KMS-11 (cell line): ENCODE data around the gene PIGZ.

Source experiments
- H2AFZ ChIP-seq: fragments of 200-600 bp; sonication (generic); 2 replicates; pipeline ENCODE4 v1.6.1; 2016; ENCODE audit warnings: antibody characterized with exemption, mixed run types, low read depth
- H3K27ac ChIP-seq: fragments of 200-600 bp; sonication (generic); 2 replicates; pipeline ENCODE4 v1.6.1; 2016; ENCODE audit warnings: mild to moderate bottlenecking, mixed run types
- H3K27me3 ChIP-seq: fragments of 200-600 bp; sonication (generic); 2 replicates; pipeline ENCODE4 v1.6.1; 2017; ENCODE audit warnings: mild to moderate bottlenecking, low read depth, mixed run types, moderate library complexity; ENCODE audit not compliant: insufficient read depth
- H3K36me3 ChIP-seq: fragments of 200-600 bp; sonication (generic); 2 replicates; pipeline ENCODE4 v1.6.1; 2017; ENCODE audit warnings: mild to moderate bottlenecking, mixed run types; ENCODE audit not compliant: insufficient read depth
- H3K4me1 ChIP-seq: fragments of 200-600 bp; sonication (generic); 2 replicates; pipeline ENCODE4 v1.6.1; 2016; ENCODE audit warnings: mild to moderate bottlenecking, low read depth, mixed run types; ENCODE audit not compliant: poor library complexity, severe bottlenecking
- H3K4me2 ChIP-seq: fragments of 200-600 bp; sonication (generic); 2 replicates; pipeline ENCODE4 v1.7.0; 2016; ENCODE audit warnings: mild to moderate bottlenecking, mixed run types
- H3K4me3 ChIP-seq: fragments of 200-600 bp; sonication (generic); IDR thresholded peaks from 2 replicates; pipeline ENCODE4 v1.6.1; 2017; ENCODE audit warnings: low read depth, low read length, mixed read lengths; ENCODE audit not compliant: insufficient read depth
- H3K79me2 ChIP-seq: fragments of 200-600 bp; sonication (generic); 2 replicates; pipeline ENCODE4 v1.6.1; 2016; ENCODE audit warnings: low read depth, mixed run types; ENCODE audit not compliant: insufficient read depth
- H3K9ac ChIP-seq: fragments of 200-600 bp; sonication (generic); 2 replicates; pipeline ENCODE4 v1.6.1; 2016; ENCODE audit warnings: mild to moderate bottlenecking, mixed run types
- H4K20me1 ChIP-seq: fragments of 200-600 bp; sonication (generic); 2 replicates; pipeline ENCODE4 v1.6.1; 2016; ENCODE audit warnings: mild to moderate bottlenecking, mixed run types; ENCODE audit not compliant: insufficient read depth
- TF ChIP-seq, protein P1 (sequence below): fragments of 200-600 bp; sonication (generic); conservative IDR thresholded peaks from 2 replicates; pipeline ENCODE4 v1.6.1; 2017; ENCODE audit warnings: low read depth, mild to moderate bottlenecking, antibody characterized with exemption, low read length, moderate library complexity, mixed read lengths

The PIGZ gene

DNA sequence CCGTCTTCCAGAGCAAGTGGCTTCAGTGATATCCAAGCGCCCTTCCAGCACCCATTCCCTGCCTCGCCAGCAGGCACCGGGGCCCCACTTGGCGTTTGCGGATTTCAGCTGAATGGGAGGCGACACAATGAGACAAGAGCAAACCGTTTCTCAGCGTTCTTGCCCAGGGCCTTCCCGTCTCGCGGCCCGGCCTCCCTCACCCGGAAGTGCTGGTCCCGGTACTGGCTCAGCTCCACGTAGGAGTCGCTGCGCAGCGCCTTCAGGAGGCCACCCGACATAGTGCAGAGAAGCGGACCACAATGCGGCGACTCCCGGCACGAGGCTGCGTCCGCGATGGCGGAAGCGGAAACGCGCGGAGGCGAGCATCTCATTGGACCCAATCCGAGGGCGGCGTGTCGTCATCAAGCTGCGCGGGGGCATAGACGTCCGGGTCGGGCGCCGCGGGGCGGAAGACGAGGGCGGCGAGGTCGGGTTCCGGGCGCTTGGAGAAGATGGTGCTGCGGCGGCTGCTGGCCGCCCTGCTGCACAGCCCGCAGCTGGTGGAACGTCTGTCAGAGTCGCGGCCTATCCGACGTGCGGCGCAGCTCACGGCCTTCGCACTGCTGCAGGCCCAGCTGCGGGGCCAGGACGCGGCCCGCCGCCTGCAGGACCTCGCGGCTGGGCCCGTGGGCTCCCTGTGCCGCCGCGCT lies 26.3 kb downstream of the PIGZ start, which contains the start of gene NCBP2:
Gene NCBP2 (minus strand): TSS at position 303 of the 689 bp plus-strand sequence. CDS start 25 bp downstream, at position 278.
- Histone ChIP-seq H2AFZ (peak within 1 kb of the TSS; percentile 78), H3K4me2 (peak within 1 kb of the TSS; percentile 97), H3K9ac (peak within 1 kb of the TSS; percentile 92), H3K36me3 (peaks cover 14% of the 10 kb centered on the region; the same call in 1 of the 2 replicates), H4K20me1 (no peaks in the 10 kb centered on the region), H3K79me2 (peaks cover 69% of the 10 kb centered on the region), H3K27ac (peak within 1 kb of the TSS; percentile 92), H3K4me3 (peak within 1 kb of the TSS; percentile 94), H3K27me3 (no peaks in the 10 kb centered on the region), H3K4me1 (peaks cover 20% of the 10 kb centered on the region)
- TF ChIP-seq, protein P1, sequence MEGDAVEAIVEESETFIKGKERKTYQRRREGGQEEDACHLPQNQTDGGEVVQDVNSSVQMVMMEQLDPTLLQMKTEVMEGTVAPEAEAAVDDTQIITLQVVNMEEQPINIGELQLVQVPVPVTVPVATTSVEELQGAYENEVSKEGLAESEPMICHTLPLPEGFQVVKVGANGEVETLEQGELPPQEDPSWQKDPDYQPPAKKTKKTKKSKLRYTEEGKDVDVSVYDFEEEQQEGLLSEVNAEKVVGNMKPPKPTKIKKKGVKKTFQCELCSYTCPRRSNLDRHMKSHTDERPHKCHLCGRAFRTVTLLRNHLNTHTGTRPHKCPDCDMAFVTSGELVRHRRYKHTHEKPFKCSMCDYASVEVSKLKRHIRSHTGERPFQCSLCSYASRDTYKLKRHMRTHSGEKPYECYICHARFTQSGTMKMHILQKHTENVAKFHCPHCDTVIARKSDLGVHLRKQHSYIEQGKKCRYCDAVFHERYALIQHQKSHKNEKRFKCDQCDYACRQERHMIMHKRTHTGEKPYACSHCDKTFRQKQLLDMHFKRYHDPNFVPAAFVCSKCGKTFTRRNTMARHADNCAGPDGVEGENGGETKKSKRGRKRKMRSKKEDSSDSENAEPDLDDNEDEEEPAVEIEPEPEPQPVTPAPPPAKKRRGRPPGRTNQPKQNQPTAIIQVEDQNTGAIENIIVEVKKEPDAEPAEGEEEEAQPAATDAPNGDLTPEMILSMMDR: peak; percentile 61

DNA sequence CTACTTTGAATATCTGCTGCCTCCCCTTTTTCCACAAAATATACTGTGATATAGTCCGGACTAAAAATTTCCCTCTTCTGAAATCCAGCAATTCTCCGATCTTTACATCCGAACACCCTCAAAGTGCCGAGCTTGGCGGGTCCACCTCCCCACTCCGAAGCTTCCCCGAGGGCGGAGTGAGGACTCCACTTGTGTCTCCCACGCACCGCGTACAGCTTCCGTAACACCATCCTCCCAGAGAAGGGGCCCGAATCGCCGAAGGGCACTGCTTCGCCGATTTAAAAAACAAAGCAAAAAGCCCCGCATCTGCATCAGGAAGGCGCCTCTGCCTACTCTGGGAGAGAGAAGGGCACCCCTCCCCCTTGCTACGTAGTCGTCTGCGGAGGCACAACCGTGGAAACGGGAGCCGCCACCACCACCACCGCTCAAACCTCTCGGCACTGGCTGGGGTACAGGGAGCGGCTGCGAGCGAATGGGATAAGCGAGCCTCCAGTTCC lies 26.9 kb downstream of the PIGZ start:
- H3K4me2 ChIP-seq: peak overlapping the region; percentile 73
- H3K4me3 ChIP-seq: peak overlapping the region; percentile 85
- peak overlapping the region; percentile 92 for H3K27ac ChIP-seq
- TF ChIP-seq, protein P1: no peak
- peaks cover 20% of the 10 kb centered on the region for H3K4me1 ChIP-seq
- H2AFZ ChIP-seq: peak overlapping the region; percentile 78
- H3K9ac ChIP-seq: peak overlapping the region; percentile 92
- H3K79me2 ChIP-seq: peaks cover 69% of the 10 kb centered on the region
- no peaks in the 10 kb centered on the region for H3K27me3 ChIP-seq
- H4K20me1 ChIP-seq: no peaks in the 10 kb centered on the region
- H3K36me3 ChIP-seq: peaks cover 14% of the 10 kb centered on the region; the same call in 1 of the 2 replicates

DNA sequence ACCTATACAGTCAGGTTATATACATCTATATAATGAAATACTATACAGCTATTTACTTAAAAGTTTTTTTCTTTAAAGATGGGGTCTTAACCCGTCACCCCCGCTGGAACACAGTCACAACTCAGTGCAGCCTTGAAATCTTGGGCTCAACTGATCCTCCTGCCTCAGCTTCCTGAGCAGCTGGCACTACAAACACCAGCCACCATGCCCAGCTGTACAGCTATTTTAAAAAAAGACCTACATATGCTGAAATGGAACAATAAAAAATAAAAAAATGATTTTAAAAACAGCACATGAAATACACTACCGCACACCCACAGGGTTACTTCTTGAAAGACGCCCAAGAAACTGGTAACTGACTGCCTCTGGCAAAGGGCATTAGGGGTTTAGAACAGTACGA lies 30.1 kb downstream of the PIGZ start:
- Histone ChIP-seq H3K4me2 (no peak overlapping the region), H3K9ac (no peak overlapping the region), H3K4me1 (peaks cover 20% of the 10 kb centered on the region), H3K4me3 (no peak overlapping the region), H3K79me2 (peaks cover 54% of the 10 kb centered on the region), H2AFZ (no peak overlapping the region), H3K27ac (no peak overlapping the region), H3K27me3 (no peaks in the 10 kb centered on the region), H3K36me3 (peaks cover 14% of the 10 kb centered on the region; the same call in 1 of the 2 replicates), H4K20me1 (no peaks in the 10 kb centered on the region)
- TF ChIP-seq, protein P1: no peak

DNA sequence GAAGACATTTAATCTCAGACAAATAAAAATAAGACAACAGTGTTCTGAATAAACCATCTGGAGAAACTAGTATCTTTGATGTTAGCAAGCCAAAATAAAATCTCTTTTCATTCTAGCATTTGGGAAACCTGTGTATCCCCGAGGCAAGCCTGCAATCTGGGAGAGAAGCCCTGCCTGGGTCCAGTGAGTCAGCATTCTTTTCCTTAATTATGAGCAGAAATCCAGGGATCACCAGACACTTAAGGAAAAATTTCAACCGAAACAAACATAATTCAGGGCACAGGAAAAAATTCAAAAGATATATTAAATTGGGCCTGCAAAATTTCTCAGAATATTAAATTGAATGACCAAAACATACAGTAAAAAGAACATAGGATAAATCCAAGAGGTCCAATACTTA lies 30.5 kb downstream of the PIGZ start:
- peaks cover 20% of the 10 kb centered on the region for H3K4me1 ChIP-seq
- no peak overlapping the region; the same call in 1 of the 2 replicates for H3K27ac ChIP-seq
- no peak overlapping the region for H3K4me3 ChIP-seq
- no peaks in the 10 kb centered on the region for H3K27me3 ChIP-seq
- H2AFZ ChIP-seq: no peak overlapping the region
- TF ChIP-seq, protein P1: no peak
- H3K9ac ChIP-seq: no peak overlapping the region
- H3K4me2 ChIP-seq: no peak overlapping the region
- H3K36me3 ChIP-seq: peaks cover 14% of the 10 kb centered on the region; the same call in 1 of the 2 replicates
- peaks cover 50% of the 10 kb centered on the region for H3K79me2 ChIP-seq
- no peaks in the 10 kb centered on the region for H4K20me1 ChIP-seq
